Naive B cell (primary cell): ENCODE results near the gene UBASH3B. TPM values are rescaled to one million over a fixed set of nuclear protein-coding genes. Genes with fewer than 3 reads are reported as not detected.

Source experiments
- ATAC-seq, 2 donors: fragments of 150-1000 bp; cut with Tn5 transposase; 2 replicates each; pipeline ENCODE4 v1.10.0; 2021; ENCODE audit warnings: low read depth in 2 of 2, mild to moderate bottlenecking in 2 of 2, moderate library complexity in 2 of 2
- DNase-seq: peaks from one replicate; pipeline ENCODE4 v3.0.0; 2022
- H3K27ac Mint-ChIP-seq, 6 donors: one replicate each; pipeline ENCODE4 v1.8.0; 2020 to 2022; ENCODE audit warnings: mild to moderate bottlenecking in 6 of 6, mixed read lengths in 6 of 6, moderate library complexity in 5 of 6, inconsistent platforms in 2 of 6
- H3K27me3 Mint-ChIP-seq, 3 donors: one replicate each; pipeline ENCODE4 v1.8.0; 2021 to 2022; ENCODE audit warnings: mixed read lengths in 3 of 3, mild to moderate bottlenecking in 1 of 3
- H3K36me3 Mint-ChIP-seq, 2 donors: one replicate each; pipeline ENCODE4 v1.8.0; 2020 to 2022; ENCODE audit warnings: mixed read lengths in 2 of 2, inconsistent platforms in 1 of 2, mild to moderate bottlenecking in 1 of 2
- H3K4me1 Mint-ChIP-seq, 3 donors: one replicate each; pipeline ENCODE4 v1.8.0; 2020 to 2022; ENCODE audit warnings: mixed read lengths in 3 of 3, inconsistent platforms in 1 of 3, mild to moderate bottlenecking in 1 of 3, moderate library complexity in 1 of 3
- H3K4me3 Mint-ChIP-seq, 8 donors: one replicate each; pipeline ENCODE4 v1.8.0; 2020 to 2022; ENCODE audit warnings: mild to moderate bottlenecking in 8 of 8, mixed read lengths in 8 of 8, moderate library complexity in 8 of 8, inconsistent platforms in 2 of 8
- H3K9me3 Mint-ChIP-seq, 7 donors: one replicate each; pipeline ENCODE4 v1.8.0; 2020 to 2022; ENCODE audit warnings: mixed read lengths in 7 of 7, mild to moderate bottlenecking in 5 of 7, inconsistent platforms in 2 of 7, moderate library complexity in 1 of 7
- polyA plus RNA-seq, 6 donors: library from polyadenylated mRNA; unstranded; fragments of 300-500 nt; fragmentation: Illumina TruSeq; gene quantifications; one replicate each; pipeline ENCODE4 v1.2.3, GENCODE V29; 2021; ENCODE audit warnings: low read depth in 6 of 6

UBASH3B gene
- polyA plus RNA-seq, 6 donors from 2014 or later: 2.2 to 5.5 (median 3.9) TPM

DNA sequence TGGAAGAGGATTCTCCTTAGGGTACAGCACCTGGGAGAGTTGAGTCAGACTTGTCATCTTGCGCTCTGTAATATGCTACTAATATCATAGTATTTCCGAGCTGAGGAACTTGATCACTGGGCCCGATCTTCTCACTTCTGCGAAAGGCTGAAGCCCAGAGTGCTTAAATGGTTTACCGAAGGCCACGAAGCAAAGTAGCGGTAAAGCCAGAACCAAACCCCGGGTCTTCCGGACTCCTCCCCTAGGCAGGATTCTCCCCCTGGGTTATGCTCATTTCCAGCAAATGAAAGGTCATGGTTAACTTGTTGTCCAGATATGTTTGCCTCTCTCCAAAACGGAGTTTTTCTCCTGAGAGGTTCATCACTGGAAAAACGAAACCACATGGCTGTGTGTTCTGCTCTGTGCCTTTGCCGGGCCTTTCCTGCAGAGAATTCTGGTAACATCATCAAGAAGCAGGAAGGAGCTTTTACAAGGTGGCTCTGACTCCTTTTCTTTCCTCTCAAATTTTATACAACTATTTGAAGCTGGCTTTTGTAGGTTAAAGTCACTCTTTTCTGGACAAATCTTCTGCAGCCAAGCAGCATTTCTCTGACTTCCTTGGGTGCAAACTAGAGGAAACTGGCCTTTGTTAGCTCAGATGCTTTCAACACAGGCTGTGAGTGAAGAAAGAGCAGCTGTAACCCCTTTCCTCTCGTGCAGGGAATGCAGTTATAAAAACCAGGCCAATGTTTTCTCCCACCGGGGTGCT lies 35.5 kb downstream of the UBASH3B start:
- Mint-ChIP-seq H3K4me1 (peaks cover 40 to 64% (median 58%) of the 10 kb centered on the region in 3 donors), H3K9me3 (peaks cover 0 to 3% (median 0%) of the 10 kb centered on the region in 7 donors), H3K4me3 (peak overlapping the region in 7 of 8 donors; percentile 16 to 81 (median 34)), H3K27me3 (no peaks in the 10 kb centered on the region), H3K27ac (peak overlapping the region in 1 of 6 donors; percentile 14), H3K36me3 (peaks cover 4 to 6% of the 10 kb centered on the region in 2 donors)
- ATAC-seq: peak in 1 of 2 donors; percentile 30
- DNase-seq: no peak

DNA sequence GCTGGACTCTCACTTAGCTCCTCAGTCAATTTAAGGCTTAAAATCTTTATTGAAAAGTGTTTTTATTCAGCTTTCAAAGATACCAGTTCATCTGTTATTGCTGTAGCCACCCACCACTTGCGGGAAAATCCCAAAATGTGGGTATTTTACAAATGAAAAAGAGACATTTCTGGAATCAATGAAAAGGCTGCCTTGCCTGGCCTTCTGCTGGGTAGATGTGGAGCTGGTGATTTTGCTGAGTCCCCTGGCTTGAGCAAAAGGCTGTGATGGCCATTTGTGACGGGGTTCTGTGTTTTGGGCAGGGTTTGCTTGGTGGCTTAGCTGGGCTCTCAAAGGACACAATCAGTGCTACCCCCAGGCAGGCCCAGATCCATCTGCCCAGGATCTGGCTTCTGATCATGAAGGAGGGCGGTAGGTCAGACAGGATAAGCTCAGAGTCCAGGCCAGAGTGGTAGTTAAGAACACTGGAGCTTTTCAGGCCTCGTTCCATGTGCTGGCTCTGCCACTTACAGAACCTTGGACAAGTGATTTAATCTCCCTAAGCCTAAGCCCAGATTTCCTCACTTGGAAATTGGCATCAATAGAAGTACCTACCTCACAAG lies 36.1 kb downstream of the UBASH3B start:
- Mint-ChIP-seq H3K4me1 (peaks cover 36 to 66% (median 61%) of the 10 kb centered on the region in 3 donors), H3K4me3 (peak overlapping the region in 3 of 8 donors; percentile 34 to 81 (median 78)), H3K27ac (peak overlapping the region in 2 of 6 donors; percentile 14 to 16)

DNA sequence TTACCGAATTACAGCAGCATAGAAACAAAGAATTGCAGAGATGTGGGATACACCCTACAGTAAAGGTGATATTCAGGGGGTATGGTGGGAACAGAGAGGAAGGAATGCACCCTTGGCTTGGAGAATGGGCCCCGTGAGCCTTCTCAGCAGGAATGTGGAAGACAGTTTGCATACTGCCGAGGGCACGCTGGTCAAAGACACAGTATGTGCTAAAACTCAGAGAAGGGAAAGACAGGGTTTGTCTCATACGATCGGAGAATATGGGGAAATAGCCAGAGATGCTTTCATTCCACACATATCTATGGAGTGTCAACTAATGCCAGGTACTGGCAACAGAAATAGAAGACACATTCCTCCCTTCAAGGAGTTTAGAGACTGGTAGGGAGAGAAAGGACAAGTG lies 36.9 kb downstream of the UBASH3B start:
- Mint-ChIP-seq H3K9me3 (peaks cover 0 to 3% (median 0%) of the 10 kb centered on the region in 7 donors), H3K4me1 (peaks cover 33 to 68% (median 67%) of the 10 kb centered on the region in 3 donors), H3K4me3 (no peak overlapping the region), H3K27me3 (no peaks in the 10 kb centered on the region), H3K27ac (peak overlapping the region in 2 of 6 donors; percentile 14 to 29), H3K36me3 (peaks cover 4 to 6% of the 10 kb centered on the region in 2 donors)
- no peak for ATAC-seq
- DNase-seq: no peak

More for the DNA sequence above, 36.1 kb downstream of the UBASH3B start:
- no peak for DNase-seq
- peaks cover 0 to 3% (median 0%) of the 10 kb centered on the region in 7 donors for H3K9me3 Mint-ChIP-seq
- no peak for ATAC-seq
- no peaks in the 10 kb centered on the region for H3K27me3 Mint-ChIP-seq
- peaks cover 4 to 6% of the 10 kb centered on the region in 2 donors for H3K36me3 Mint-ChIP-seq

- peak overlapping the region in 2 of 8 donors; percentile 21 to 53 for H3K4me3 Mint-ChIP-seq
- peaks cover 43 to 88% (median 86%) of the 10 kb centered on the region in 3 donors for H3K4me1 Mint-ChIP-seq
- no peak for ATAC-seq
- DNase-seq: no peak
- peaks cover 0 to 3% (median 0%) of the 10 kb centered on the region in 7 donors for H3K9me3 Mint-ChIP-seq
- H3K27ac Mint-ChIP-seq: peak overlapping the region in 5 of 6 donors; percentile 7 to 67 (median 18)
- no peaks in the 10 kb centered on the region for H3K27me3 Mint-ChIP-seq
- H3K36me3 Mint-ChIP-seq: peaks cover 4 to 6% of the 10 kb centered on the region in 2 donors
Measured at GRCh38 chr11:122695076-122695615, 39.6 kb downstream of the UBASH3B start.

- H3K4me1 Mint-ChIP-seq: peaks cover 55 to 92% (median 89%) of the 10 kb centered on the region in 3 donors
- DNase-seq: peak; percentile 57
- peak overlapping the region; percentile 36 to 90 (median 83) for H3K4me3 Mint-ChIP-seq
- H3K27ac Mint-ChIP-seq: peak overlapping the region; percentile 67 to 97 (median 94)
- H3K27me3 Mint-ChIP-seq: no peaks in the 10 kb centered on the region
- peaks cover 4 to 6% of the 10 kb centered on the region in 2 donors for H3K36me3 Mint-ChIP-seq
- peaks cover 0 to 3% (median 0%) of the 10 kb centered on the region in 7 donors for H3K9me3 Mint-ChIP-seq
- ATAC-seq: peak; percentile 32 to 39
Measured at GRCh38 chr11:122696662-122697061, 41.1 kb downstream of the UBASH3B start.

GRCh38 chr11:122697636-122698167 lies 42.2 kb downstream of the UBASH3B start:
- peak overlapping the region; percentile 39 to 90 (median 85) for H3K4me3 Mint-ChIP-seq
- no peaks in the 10 kb centered on the region for H3K27me3 Mint-ChIP-seq
- ATAC-seq: peak; percentile 94 to 95
- peak; percentile 71 for DNase-seq
- peak overlapping the region; percentile 67 to 97 (median 96) for H3K27ac Mint-ChIP-seq
- H3K36me3 Mint-ChIP-seq: peaks cover 4 to 6% of the 10 kb centered on the region in 2 donors
- H3K4me1 Mint-ChIP-seq: peaks cover 56 to 87% (median 82%) of the 10 kb centered on the region in 3 donors
- peaks cover 0 to 3% (median 0%) of the 10 kb centered on the region in 7 donors for H3K9me3 Mint-ChIP-seq

GRCh38 chr11:122698392-122698791 lies 42.9 kb downstream of the UBASH3B start:
- peaks cover 0 to under 1% (median 0%) of the 10 kb centered on the region in 7 donors for H3K9me3 Mint-ChIP-seq
- peaks cover 4 to 6% of the 10 kb centered on the region in 2 donors for H3K36me3 Mint-ChIP-seq
- DNase-seq (no peak), ATAC-seq (no peak)
- H3K4me1 Mint-ChIP-seq: peaks cover 50 to 80% (median 75%) of the 10 kb centered on the region in 3 donors
- H3K27ac Mint-ChIP-seq: peak overlapping the region in 4 of 6 donors; percentile 67 to 96 (median 94)
- no peaks in the 10 kb centered on the region for H3K27me3 Mint-ChIP-seq
- H3K4me3 Mint-ChIP-seq: peak overlapping the region; percentile 39 to 90 (median 85)

GRCh38 chr11:122700666-122701065 lies 45.1 kb downstream of the UBASH3B start:
- DNase-seq (no peak), ATAC-seq (no peak)
- Mint-ChIP-seq H3K27ac (peak overlapping the region in 2 of 6 donors; percentile 58 to 65), H3K27me3 (no peaks in the 10 kb centered on the region), H3K4me1 (peaks cover 41 to 74% (median 64%) of the 10 kb centered on the region in 3 donors), H3K36me3 (peaks cover 0 to under 1% of the 10 kb centered on the region in 2 donors), H3K4me3 (peak overlapping the region in 2 of 8 donors; percentile 39 to 75), H3K9me3 (peaks cover 0 to 3% (median 0%) of the 10 kb centered on the region in 7 donors)

DNA sequence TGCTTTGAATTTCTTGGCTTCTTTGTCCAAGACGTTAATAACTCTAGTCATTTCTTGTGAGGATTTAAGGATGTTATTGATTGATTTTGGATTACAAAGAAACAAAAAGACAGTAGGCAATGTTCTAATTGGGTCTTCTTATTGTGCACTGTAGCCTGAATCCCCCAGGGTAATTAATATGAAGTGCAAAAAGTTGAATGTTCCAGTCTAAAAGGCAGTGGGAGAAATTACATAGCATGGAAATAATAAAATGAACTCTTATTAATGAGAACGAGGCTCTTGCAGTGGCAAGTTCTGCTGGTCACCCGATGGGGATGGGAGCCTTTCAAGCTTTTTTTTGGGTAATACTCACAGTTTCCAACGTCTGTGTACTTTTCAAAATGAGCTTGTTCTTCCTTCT lies 45.6 kb downstream of the UBASH3B start:
- Mint-ChIP-seq H3K9me3 (peaks cover 0 to 3% (median 0%) of the 10 kb centered on the region in 7 donors), H3K27ac (peak overlapping the region in 2 of 6 donors; percentile 17 to 65), H3K4me1 (peaks cover 41 to 71% (median 64%) of the 10 kb centered on the region in 3 donors), H3K27me3 (no peaks in the 10 kb centered on the region), H3K36me3 (no peaks in the 10 kb centered on the region), H3K4me3 (peak overlapping the region in 3 of 8 donors; percentile 13 to 61 (median 19))
- ATAC-seq (no peak), DNase-seq (no peak)

DNA sequence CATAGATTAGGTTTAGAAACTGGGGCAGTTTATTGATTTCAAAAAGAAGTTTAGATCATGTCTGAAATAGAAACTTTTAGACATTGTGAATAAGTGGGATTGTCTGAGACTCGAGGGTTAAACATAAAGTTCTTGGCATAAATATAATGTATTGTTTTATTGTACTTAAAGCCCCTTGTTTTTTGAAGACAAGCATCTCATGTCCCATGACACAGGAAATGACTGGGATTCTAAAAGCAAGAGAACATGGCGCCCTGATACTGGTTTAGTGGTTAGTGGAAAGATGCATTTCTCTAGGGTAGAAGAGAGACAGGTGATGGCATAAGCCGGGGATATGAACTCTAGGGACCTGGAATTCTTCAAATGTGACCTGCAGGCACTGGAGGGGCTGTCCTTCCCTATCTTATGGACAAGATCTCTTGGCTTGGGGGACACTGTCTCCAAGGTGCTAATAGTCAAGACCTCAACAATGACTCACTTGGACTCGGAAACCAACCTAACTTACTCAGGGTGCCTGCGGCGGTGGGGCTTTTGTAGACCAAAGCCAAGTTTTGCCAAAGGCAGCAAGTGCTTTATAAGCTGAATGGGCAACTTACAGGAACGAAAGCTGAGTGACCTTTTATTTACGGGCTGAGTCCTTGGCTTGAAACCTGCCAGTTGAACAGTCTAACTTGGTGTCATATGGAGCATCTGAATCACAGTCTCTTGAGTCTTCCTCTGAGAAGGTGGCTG lies 48.2 kb downstream of the UBASH3B start:
- no peak for ATAC-seq
- Mint-ChIP-seq H3K4me3 (no peak overlapping the region), H3K27ac (peak overlapping the region in 4 of 6 donors; percentile 15 to 60 (median 22)), H3K27me3 (peaks cover 0 to 3% (median 0%) of the 10 kb centered on the region in 3 donors), H3K36me3 (no peaks in the 10 kb centered on the region), H3K9me3 (peaks cover 0 to 3% (median 0%) of the 10 kb centered on the region in 7 donors), H3K4me1 (peaks cover 30 to 53% (median 49%) of the 10 kb centered on the region in 3 donors)
- no peak for DNase-seq

DNA sequence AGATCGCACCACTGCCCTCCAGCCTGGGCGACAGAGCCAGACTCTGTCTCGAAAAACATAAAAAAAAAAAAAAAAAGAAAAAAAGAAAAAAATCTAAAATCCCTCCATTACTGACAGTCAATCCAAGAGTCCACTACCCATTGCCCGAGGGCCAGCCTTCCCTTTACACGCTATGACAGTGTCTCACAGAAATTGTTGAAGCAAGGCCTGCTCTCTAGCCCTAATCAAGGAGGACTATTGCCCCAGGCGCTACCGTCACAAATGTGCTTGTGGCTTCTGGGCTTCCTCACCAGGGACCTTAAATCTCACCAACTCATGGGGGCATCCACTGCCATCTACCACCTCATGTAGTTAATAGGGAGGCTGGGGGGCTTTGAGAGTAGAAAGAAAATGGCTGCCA lies 49.9 kb downstream of the UBASH3B start:
- DNase-seq (no peak), ATAC-seq (no peak)
- H3K4me3 Mint-ChIP-seq: no peak overlapping the region
- peak overlapping the region in 1 of 6 donors; percentile 44 for H3K27ac Mint-ChIP-seq
- no peaks in the 10 kb centered on the region for H3K36me3 Mint-ChIP-seq
- peaks cover 0 to 3% (median 0%) of the 10 kb centered on the region in 7 donors for H3K9me3 Mint-ChIP-seq
- peaks cover 33 to 47% (median 46%) of the 10 kb centered on the region in 3 donors for H3K4me1 Mint-ChIP-seq
- H3K27me3 Mint-ChIP-seq: peaks cover 0 to 4% (median 0%) of the 10 kb centered on the region in 3 donors
